GM18873 (cell line): ENCODE measurements around the gene LZTR1.
"Not testable (repeated sequence)": the region's sequence is repeated elsewhere in the genome, so short reads cannot be mapped to it uniquely, and the experiment has no call there.

ENCODE experiments used
- ATAC-seq: cut with Tn5 transposase; IDR thresholded peaks from one replicate; pipeline ENCODE4 v1.9.1; 2021; ENCODE audit warnings: mild to moderate bottlenecking, moderate library complexity, moderate number of reproducible peaks; ENCODE audit not compliant: unreplicated experiment, low FRiP score

The LZTR1 gene

GRCh38 chr22:20965104-20965887 is 16.8 kb upstream of the LZTR1 start:
- no peak for ATAC-seq

- no peak for ATAC-seq
Observed at GRCh38 chr22:20965888-20966855, 15.9 kb upstream of the LZTR1 start.

- no peak for ATAC-seq
Observed at GRCh38 chr22:20966883-20967696, 15.0 kb upstream of the LZTR1 start, which contains the start of gene AIFM3. Gene AIFM3 (plus strand): TSS chr22:20967255. CDS start chr22:20967945, 690 bp downstream.

GRCh38 chr22:20967697-20968211 is 14.3 kb upstream of the LZTR1 start:
- no peak for ATAC-seq

- no peak for ATAC-seq
Observed at GRCh38 chr22:20968281-20968977, 13.7 kb upstream of the LZTR1 start.

GRCh38 chr22:20970939-20971657 is 11.0 kb upstream of the LZTR1 start:
- no peak for ATAC-seq

- ATAC-seq, result not testable (repeated sequence)
Observed at GRCh38 chr22:20972014-20972694, 9.9 kb upstream of the LZTR1 start.

GRCh38 chr22:20972933-20973577 is 9.0 kb upstream of the LZTR1 start:
- no peak for ATAC-seq

GRCh38 chr22:20973634-20974286 is 8.3 kb upstream of the LZTR1 start:
- no peak for ATAC-seq

GRCh38 chr22:20974336-20974955 is 7.7 kb upstream of the LZTR1 start:
- ATAC-seq, result no peak

GRCh38 chr22:20975541-20976290 is 6.4 kb upstream of the LZTR1 start:
- ATAC-seq, result no peak

- ATAC-seq, result no peak
Observed at GRCh38 chr22:20976291-20976877, 5.7 kb upstream of the LZTR1 start.

- no peak for ATAC-seq
Observed at GRCh38 chr22:20977019-20977418, 5.1 kb upstream of the LZTR1 start.

GRCh38 chr22:20977516-20978170 is 4.5 kb upstream of the LZTR1 start:
- ATAC-seq, result no peak

- ATAC-seq, result no peak
Observed at GRCh38 chr22:20978419-20978818, 3.7 kb upstream of the LZTR1 start.
